HG03097 (cell line): ENCODE data around the gene KIRREL3.

Source experiments
- ATAC-seq: cut with Tn5 transposase; IDR thresholded peaks from one replicate; pipeline ENCODE4 v1.9.1; 2021; ENCODE audit not compliant: unreplicated experiment, low FRiP score

Gene KIRREL3

GRCh38 chr11:126800009-126800408, 200.6 kb downstream of the KIRREL3 start:
- no peak for ATAC-seq

DNA sequence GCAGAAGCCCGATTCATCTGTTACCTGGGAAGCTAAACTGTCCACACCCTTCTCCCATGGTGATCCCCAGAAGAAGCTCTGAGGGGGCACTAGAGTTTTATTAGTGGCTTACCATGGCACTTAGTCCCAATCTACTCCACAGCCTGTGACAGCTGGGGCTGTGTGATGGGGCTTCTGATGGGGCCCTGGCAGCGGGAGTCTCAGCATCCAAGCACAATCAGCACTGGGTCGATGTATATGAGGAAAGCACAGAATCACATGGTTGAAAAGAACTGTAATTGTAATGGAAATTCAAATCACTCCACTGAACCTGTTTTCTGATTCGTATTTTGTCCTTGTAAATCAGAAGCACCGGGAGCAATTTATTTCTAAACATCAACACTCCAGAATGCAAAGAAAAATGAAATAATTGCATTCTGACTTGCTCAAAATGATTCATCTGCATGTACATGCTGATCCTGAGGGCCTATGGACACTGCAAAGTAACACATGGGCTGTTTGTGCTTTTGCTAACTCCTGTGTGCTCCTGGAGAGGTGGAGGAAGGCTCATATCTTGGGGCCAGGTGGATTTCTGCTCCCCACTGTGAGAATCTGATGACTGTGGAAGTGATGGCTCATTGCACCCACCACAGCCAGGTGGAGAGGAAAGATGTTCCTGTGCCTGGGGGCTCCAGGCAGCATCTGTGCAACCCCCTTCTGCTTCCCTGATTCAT, 203.0 kb downstream of the KIRREL3 start:
- ATAC-seq = no peak

- no peak for ATAC-seq
Measured at GRCh38 chr11:126793596-126793995, 207.0 kb downstream of the KIRREL3 start.

DNA sequence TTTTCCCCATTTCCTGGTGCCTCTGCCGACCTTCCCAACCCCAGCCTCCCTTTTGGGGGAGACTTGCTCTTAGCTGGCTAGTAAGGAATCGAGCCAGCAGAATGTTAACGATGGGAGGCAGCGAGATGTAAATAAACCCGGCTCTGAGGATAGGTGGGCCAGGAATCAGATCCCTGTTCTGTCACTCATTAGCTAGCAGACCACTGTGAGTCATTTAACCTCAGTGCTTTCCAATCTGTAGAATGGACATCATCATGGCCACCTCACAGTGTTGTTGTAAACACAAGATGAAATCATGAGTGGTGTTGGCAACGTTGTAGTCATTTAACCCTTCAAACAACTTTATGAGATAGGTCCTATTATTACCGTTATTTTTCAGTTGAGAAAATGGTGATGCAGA, 208.6 kb downstream of the KIRREL3 start:
- no peak for ATAC-seq

- no peak for ATAC-seq
Measured at GRCh38 chr11:126791446-126791845, 209.1 kb downstream of the KIRREL3 start.

DNA sequence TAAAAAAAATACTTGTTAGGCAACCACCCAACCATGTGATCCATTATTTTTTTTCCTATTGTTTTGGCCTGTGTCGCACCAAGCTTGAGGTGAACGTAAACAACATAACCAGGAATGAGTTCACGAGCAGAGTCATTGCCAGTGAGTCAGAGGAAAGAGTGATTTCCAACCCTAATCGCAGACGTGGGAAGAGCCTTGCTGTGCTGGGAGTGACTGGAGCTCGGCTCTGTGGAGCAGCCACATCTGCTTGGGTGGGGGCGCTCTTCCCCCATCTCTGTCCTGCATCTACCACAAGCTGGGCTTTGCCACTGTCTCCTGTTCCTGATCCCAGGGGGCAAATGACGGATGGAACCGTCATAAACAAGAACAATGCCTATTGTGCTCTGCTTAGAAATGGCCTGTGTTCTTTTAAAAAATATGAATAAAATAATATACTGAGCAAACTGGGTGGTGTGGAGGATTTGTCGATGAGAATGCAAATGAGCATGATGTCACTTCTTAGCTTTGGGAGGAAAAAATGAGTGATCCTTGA, 210.0 kb downstream of the KIRREL3 start:
- no peak for ATAC-seq

DNA sequence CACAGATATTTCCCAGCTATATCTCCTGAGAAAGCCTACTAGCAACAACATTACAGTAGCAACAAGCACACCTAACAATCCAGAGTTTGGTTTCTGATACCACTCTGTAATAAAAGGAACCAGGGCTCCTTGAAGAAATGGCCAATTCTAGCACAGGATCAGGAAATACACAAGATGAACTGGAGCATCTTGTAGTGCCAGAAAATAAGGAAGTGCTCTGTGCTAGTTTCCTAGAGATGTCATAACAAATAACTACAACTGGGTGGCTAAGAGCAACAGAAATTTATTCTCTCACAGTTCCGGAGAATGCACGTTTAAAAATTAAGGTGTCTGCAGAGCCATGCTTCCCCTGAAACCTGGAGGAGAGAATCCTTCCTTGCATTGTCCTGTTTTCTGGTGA, 217.8 kb downstream of the KIRREL3 start:
- ATAC-seq = no peak

DNA sequence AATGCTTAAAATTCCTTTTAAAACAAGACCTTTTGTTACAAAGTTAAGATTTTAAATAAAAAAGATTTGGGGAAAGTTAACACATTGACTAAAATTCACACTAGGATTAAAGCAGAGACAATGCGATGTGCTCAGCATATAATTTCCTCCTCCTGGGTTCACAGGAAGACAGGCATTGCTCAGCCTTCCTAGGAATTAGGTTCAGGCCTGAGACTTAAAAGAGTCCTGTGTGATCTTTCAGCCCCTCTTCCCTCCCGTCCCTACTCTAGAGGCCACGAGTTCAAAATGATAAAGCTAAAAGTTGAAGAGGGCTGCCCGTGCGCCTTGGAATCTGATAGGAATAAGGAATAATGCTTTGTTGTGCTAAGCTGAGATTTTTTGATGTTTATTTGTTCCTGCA, 218.6 kb downstream of the KIRREL3 start:
- ATAC-seq = no peak

- no peak for ATAC-seq
Measured at GRCh38 chr11:126776119-126776518, 224.5 kb downstream of the KIRREL3 start.

DNA sequence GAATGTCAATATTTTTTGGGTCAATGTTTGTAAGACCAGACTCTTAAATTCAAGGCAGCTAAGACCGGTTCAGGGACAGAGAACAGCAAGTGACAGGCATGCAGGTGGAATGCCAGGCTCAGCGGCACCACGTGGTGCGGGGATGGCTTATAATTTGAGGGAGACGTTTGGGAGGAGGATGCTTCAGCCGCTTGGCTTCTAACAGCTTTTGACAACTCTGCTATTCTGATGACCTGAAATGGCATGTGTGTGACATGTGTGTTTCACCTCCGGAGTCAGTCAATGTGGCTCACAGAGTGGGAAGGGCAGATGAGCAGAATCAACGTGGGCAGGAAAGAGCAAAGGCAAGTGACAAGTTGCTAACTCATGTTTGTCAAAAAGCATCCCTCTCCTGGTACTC, 228.3 kb downstream of the KIRREL3 start:
- ATAC-seq = no peak

DNA sequence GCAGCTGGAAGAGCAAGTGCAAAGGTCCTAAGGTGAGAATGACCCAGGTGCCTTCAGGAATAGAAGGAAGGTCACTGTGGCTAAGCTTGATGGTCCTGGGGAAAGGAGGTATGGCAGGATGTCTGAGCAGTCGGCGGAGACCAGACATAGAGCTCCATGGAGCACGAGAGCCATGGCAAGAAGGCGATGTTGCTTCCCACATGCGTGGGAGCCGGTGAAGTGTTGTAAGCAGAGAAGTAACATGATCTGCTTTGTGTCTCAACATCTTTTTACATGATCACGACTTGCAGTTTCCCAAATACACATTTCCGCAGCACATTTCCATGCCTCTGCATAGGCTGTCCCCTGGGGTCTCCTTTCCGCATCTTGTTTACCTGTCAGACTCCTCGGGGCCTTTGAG, 231.9 kb downstream of the KIRREL3 start:
- no peak for ATAC-seq

- ATAC-seq = no peak
Measured at GRCh38 chr11:126766440-126766839, 234.1 kb downstream of the KIRREL3 start.

GRCh38 chr11:126765196-126765595, 235.4 kb downstream of the KIRREL3 start:
- no peak for ATAC-seq

DNA sequence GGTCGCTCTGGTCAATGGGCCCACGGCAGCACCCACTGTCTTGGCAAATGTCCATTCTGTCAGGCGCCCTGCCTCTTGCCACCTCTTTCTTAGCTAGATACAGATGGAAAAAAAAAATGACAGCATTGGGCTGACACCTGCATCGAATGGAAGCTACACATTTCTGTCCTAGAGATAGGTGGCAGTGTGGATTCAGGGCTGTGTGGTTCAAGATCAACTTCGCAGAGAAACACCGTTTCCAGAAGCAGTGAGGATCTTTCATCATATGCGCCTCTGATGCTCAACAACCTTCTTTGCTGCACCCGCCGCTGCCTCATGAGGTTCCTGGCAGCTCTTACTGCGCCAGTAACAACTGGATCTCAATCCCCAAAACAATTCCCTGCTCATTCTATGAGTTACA, 236.3 kb downstream of the KIRREL3 start:
- no peak for ATAC-seq

GRCh38 chr11:126756855-126757254, 243.7 kb downstream of the KIRREL3 start:
- no peak for ATAC-seq

- ATAC-seq = no peak
Measured at GRCh38 chr11:126756421-126756820, 244.1 kb downstream of the KIRREL3 start.

GRCh38 chr11:126755526-126755925, 245.0 kb downstream of the KIRREL3 start:
- no peak for ATAC-seq

DNA sequence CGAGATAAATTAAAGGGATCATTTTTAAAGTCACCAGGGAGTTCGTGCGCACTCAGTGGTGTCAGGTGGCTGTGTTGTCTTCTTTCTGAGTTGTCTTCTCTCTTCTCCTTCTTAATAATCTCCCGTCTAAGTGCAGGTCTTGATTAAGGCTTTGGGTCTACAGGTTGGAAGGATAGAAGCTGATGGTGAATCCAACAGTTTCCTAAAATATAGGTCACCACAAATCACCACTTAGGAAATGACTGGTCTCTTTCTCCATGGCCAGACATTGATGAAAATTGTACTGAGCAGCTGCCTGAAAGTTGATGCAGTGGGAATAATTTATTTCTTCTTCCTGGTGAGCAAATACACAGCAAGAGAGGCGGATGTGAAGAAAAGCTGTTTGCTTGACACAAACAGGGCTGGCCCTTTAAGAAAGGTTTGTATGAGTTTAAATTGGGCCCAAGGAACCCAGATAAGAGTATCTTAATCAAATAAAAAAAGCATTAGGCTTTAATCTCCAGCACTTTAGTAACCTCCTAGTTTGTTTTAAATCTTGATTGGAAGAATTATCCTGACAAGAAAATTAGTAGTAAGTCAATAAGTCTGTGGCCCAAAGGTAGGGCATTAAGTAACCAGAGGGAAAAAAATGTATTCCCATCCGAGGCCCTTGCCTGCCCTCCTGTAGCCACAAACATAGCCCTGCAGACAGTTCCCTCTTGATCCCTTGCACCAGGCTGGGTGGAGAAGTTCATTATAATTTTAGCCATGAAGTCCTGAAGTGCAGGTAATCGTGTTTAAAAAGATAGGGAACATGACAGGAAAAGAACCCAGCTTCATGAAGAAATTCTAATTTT, 245.8 kb downstream of the KIRREL3 start:
- no peak for ATAC-seq

GRCh38 chr11:126753990-126754389, 246.6 kb downstream of the KIRREL3 start:
- ATAC-seq = no peak

GRCh38 chr11:126751242-126751641, 249.3 kb downstream of the KIRREL3 start:
- ATAC-seq = no peak

DNA sequence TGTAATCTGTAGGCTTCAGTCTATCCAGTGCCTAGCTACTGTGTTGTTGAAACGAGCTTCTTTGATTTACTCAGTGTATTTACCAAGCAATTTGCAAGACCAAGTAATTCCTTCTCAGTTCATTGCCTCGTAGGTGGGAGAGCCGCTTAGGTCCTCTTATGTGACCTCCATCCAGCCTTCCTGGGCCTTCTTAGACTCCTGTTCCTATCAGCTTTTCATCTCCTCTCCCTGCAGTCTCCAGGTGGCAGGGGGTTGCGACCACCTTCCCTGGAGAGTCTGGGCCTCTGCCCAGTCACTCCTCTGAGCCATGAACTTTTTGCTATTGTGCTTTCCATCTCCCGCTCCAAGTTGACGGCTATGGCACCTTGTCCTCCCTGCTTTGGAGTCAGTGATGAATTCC, 251.8 kb downstream of the KIRREL3 start:
- ATAC-seq = no peak
